Activated gamma-delta T cell (primary cell): ENCODE results near the gene EDNRA.

ENCODE experiments used
- DNase-seq: peaks from one replicate; lab custom pipeline; 2025; lab: John Stamatoyannopoulos, UW

Gene EDNRA

GRCh38 chr4:147589586-147589985 lies 108.7 kb downstream of the EDNRA start:
- no peak for DNase-seq

- DNase-seq = no peak
Observed at GRCh38 chr4:147590249-147590920, 109.5 kb downstream of the EDNRA start.

- DNase-seq = no peak
Observed at GRCh38 chr4:147591106-147591505, 110.2 kb downstream of the EDNRA start.

GRCh38 chr4:147594107-147594506 lies 113.2 kb downstream of the EDNRA start:
- DNase-seq = no peak
